ENCODE results near the gene TAF10. TPM values are rescaled to one million over a fixed set of nuclear protein-coding genes. Genes with fewer than 3 reads are reported as not detected.

TAF10 gene
- total and polyA plus RNA-seq, 2 of the 13 experiments (the other 11 are each of a cell fraction or from before 2014, with no cell fraction given): 71.3 to 134 TPM

GRCh38 chr11:6619004-6619745 is 7.2 kb upstream of the TAF10 start, which contains the start of gene TPP1 (continued):
- no peak for TF ChIP-seq TRIM24 (CRISPR knock-in tag; IDR thresholded peaks at IDR 0.05)
- TF ChIP-seq ZNF329 (CRISPR knock-in tag; IDR thresholded peaks at IDR 0.05; ENCODE audit: low read depth): no peak
- TF ChIP-seq ZSCAN30 (CRISPR knock-in tag; IDR thresholded peaks at IDR 0.05): no peak
- TF ChIP-seq HDAC2 (CRISPR knock-in tag; IDR thresholded peaks at IDR 0.05): peak; percentile 57; the same call in 1 of the 2 replicates
- TF ChIP-seq ZNF510 (CRISPR knock-in tag; IDR thresholded peaks at IDR 0.05; ENCODE audit: low read depth): no peak
- TF ChIP-seq ZNF431 (CRISPR knock-in tag; IDR thresholded peaks at IDR 0.05; ENCODE audit: borderline replicate concordance, low read depth): no peak
- TF ChIP-seq HNRNPH1 (optimal IDR thresholded peaks at IDR 0.05; ENCODE audit: low read depth, low read length): no peak
- TF ChIP-seq, protein P1, sequence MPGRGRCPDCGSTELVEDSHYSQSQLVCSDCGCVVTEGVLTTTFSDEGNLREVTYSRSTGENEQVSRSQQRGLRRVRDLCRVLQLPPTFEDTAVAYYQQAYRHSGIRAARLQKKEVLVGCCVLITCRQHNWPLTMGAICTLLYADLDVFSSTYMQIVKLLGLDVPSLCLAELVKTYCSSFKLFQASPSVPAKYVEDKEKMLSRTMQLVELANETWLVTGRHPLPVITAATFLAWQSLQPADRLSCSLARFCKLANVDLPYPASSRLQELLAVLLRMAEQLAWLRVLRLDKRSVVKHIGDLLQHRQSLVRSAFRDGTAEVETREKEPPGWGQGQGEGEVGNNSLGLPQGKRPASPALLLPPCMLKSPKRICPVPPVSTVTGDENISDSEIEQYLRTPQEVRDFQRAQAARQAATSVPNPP (CRISPR knock-in tag; IDR thresholded peaks at IDR 0.05): no peak
- TF ChIP-seq ZMYM2 (CRISPR knock-in tag; IDR thresholded peaks at IDR 0.05): no peak
- TF ChIP-seq ZNF274 (CRISPR knock-in tag; IDR thresholded peaks at IDR 0.05): no peak
- 0 out of 2 replicates have a peak, but pooled peaks have one; percentile 28 for TF ChIP-seq ZNF598 (CRISPR knock-in tag; IDR thresholded peaks at IDR 0.05; ENCODE audit: borderline replicate concordance)
- TF ChIP-seq PCBP2 (optimal IDR thresholded peaks at IDR 0.05; ENCODE audit: low read depth, low read length, poor library complexity, severe bottlenecking): no peak
- TF ChIP-seq ZBTB8A (CRISPR knock-in tag; IDR thresholded peaks at IDR 0.05; ENCODE audit: borderline replicate concordance, low read depth): no peak
- TF ChIP-seq, protein P2, sequence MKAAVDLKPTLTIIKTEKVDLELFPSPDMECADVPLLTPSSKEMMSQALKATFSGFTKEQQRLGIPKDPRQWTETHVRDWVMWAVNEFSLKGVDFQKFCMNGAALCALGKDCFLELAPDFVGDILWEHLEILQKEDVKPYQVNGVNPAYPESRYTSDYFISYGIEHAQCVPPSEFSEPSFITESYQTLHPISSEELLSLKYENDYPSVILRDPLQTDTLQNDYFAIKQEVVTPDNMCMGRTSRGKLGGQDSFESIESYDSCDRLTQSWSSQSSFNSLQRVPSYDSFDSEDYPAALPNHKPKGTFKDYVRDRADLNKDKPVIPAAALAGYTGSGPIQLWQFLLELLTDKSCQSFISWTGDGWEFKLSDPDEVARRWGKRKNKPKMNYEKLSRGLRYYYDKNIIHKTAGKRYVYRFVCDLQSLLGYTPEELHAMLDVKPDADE (CRISPR knock-in tag; IDR thresholded peaks at IDR 0.05): no peak
- TF ChIP-seq PPARG (CRISPR knock-in tag; conservative IDR thresholded peaks at IDR 0.05): 0 out of 2 replicates have a peak, but pooled peaks have one; percentile 13
- TF ChIP-seq, protein P3, sequence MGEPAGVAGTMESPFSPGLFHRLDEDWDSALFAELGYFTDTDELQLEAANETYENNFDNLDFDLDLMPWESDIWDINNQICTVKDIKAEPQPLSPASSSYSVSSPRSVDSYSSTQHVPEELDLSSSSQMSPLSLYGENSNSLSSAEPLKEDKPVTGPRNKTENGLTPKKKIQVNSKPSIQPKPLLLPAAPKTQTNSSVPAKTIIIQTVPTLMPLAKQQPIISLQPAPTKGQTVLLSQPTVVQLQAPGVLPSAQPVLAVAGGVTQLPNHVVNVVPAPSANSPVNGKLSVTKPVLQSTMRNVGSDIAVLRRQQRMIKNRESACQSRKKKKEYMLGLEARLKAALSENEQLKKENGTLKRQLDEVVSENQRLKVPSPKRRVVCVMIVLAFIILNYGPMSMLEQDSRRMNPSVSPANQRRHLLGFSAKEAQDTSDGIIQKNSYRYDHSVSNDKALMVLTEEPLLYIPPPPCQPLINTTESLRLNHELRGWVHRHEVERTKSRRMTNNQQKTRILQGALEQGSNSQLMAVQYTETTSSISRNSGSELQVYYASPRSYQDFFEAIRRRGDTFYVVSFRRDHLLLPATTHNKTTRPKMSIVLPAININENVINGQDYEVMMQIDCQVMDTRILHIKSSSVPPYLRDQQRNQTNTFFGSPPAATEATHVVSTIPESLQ (CRISPR knock-in tag; conservative IDR thresholded peaks at IDR 0.05): no peak
- no peak for TF ChIP-seq ZNF572 (CRISPR knock-in tag; IDR thresholded peaks at IDR 0.05)
- no peak for TF ChIP-seq ZBTB21 (CRISPR knock-in tag; IDR thresholded peaks at IDR 0.05)
- TF ChIP-seq NR2F1 (CRISPR knock-in tag; IDR thresholded peaks at IDR 0.05): no peak
- no peak for TF ChIP-seq ZNF296 (CRISPR knock-in tag; conservative IDR thresholded peaks at IDR 0.05)
- TF ChIP-seq HNRNPLL (IDR thresholded peaks at IDR 0.05; ENCODE audit: low read depth, low read length, poor library complexity, severe bottlenecking): no peak
- TF ChIP-seq SIX4 (CRISPR knock-in tag; IDR thresholded peaks at IDR 0.05): 0 out of 2 replicates have a peak, but pooled peaks have one; percentile 12
- no peak for TF ChIP-seq ZNF362 (CRISPR knock-in tag; IDR thresholded peaks at IDR 0.05; ENCODE audit: borderline replicate concordance)
- no peak for TF ChIP-seq CBX2 (IDR thresholded peaks at IDR 0.05; ENCODE audit: low read depth, low read length)
- no peak for TF ChIP-seq CBX2 (CRISPR knock-in tag; IDR thresholded peaks at IDR 0.05; ENCODE audit: low read depth)
- TF ChIP-seq ZFP36L1 (CRISPR knock-in tag; IDR thresholded peaks at IDR 0.05): no peak

Measured in HepG2 (cell line).